Stimulated activated CD4-positive, alpha-beta T cell treated with anti-CD3 and anti-CD28 coated beads, TNF-alpha, amount 100 ng/mL, for 48 hours (primary cell): ENCODE data around the gene FHIT.

Experiments used
- DNase-seq, 3 donors: peaks; one replicate each; pipeline ENCODE4 v3.0.0-alpha.2; 2020; ENCODE audit warnings: low read depth in 3 of 3

The FHIT gene

DNA sequence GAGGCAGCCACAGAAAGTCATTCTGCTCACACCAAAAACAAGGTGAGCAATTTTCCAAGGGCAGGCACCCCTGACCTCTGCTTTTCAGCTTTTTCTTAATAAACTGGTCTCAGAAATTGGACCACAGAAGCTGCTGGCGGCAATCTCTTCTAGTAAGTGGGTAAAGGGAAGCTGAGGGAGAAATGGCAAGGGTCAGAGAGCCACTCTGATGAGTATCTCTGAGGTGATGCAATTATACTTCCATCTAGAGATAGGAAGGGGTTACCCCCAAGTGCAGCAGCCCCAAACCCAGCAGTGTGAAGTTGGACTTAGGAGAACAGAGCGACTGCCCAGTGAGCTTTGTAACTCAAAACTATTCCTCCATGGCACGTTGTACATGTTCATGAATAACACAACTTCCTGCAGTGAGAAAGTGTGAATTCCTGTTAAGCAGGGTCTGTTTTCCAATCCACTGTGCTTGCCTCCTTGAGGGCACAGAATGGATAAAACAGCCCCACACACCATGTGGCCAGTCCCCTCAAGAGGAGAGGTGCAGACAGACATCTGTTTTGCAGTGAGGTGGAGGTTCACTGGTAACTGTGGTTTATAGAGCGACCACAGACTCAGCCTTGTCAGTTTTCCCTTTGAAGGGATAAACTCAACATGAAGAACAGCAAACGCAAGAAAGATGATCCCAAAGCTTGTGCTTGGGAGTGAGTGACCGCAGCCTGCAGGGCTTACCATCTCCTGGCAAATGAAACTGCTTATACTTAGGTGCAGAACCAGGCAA lies 1518.0 kb downstream of the FHIT start:
- no peak for DNase-seq

- DNase-seq, result no peak
Measured at GRCh38 chr3:59731943-59732342, 1519.3 kb downstream of the FHIT start.

- DNase-seq, result no peak
Measured at GRCh38 chr3:59730591-59730990, 1520.7 kb downstream of the FHIT start.

- DNase-seq, result no peak
Measured at GRCh38 chr3:59728587-59728908, 1522.7 kb downstream of the FHIT start.

DNA sequence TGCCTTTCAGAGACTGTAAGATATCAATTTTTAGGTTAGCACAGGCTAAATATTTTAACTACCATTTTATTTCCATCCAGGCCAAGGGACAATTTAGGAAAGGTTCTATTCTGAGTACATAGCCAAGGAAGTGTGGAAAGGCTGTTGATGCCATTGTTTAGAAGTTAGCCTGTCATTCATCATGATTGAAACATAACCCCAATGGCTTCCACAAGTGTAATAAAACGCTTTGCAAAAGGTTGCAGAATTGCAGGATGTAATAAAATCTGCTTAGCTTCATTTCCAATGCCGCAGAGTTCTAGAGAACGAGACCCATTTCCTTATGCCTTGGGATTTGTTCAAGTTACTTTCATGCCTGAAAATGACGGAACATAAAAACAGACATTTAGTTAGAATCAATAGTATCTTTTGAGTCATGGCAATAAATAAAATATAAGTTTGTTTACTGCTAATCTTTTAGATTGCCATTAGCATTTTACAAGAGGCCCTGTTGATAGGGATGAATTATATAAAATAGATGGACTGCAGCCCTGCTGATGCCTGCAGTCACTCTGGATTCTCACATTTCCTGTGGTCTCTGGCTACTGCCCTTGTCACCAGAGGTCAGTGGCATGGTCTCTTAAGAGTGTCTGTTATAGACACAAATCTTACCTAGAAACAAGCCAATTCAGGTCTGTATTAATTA lies 1523.2 kb downstream of the FHIT start:
- DNase-seq, result no peak

- peak in 1 of 3 donors; percentile 19 for DNase-seq
Measured at GRCh38 chr3:59726279-59726678, 1525.0 kb downstream of the FHIT start.

- DNase-seq, result no peak
Measured at GRCh38 chr3:59717679-59718205, 1533.5 kb downstream of the FHIT start.

- no peak for DNase-seq
Measured at GRCh38 chr3:59714066-59714465, 1537.2 kb downstream of the FHIT start.

DNA sequence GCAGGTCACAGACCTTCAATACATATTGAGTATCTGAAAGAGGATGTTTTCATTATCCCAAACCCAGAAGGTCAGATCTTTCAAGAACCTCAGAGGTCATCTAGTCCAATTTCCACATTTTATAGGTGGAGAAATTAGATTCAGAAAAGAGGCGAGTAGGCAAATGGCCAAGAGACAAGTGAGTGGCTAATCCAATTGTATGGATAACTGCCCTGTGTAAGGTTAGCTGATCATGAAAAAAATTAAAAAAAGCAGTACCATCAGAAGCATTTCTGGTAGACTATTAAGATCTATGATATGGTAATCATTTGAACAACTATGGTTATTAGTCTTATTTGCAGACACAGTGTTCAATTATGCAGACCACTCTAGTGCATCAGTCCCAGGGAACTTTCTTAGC lies 1540.7 kb downstream of the FHIT start:
- DNase-seq, result no peak

- DNase-seq, result no peak
Measured at GRCh38 chr3:59709702-59710553, 1541.3 kb downstream of the FHIT start.

DNA sequence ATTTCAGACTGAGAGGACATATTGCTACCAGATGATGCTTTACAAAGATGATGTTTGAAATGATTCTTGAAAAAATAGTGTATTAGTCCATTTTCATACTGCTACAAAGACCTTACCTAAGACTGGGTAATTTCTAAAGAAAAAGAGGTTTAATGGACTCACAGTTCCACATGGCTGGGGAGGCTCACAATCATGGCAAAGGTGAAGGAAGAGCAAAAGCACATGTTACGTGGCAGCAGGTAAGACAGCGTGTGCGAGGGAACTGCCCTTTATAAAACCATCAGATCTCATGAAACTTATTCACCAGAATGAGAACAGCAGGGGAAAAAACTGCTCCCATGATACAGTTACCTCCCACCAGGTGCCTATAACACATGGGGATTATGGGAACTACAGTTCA lies 1543.0 kb downstream of the FHIT start:
- DNase-seq, result no peak

GRCh38 chr3:59704292-59704691 lies 1547.0 kb downstream of the FHIT start:
- no peak for DNase-seq

GRCh38 chr3:59699648-59700320 lies 1551.5 kb downstream of the FHIT start:
- DNase-seq, result no peak
